ENCODE measurements around the gene SOX6.
"Not testable (repeated sequence)": the region's sequence is repeated elsewhere in the genome, so short reads cannot be mapped to it uniquely, and the experiment has no call there.

SOX6 gene

GRCh38 chr11:15930442-15931025 lies 425.8 kb downstream of the SOX6 start:
- in situ Hi-C loops (cut with HindIII; ENCODE audit: low pct_unique_long_range_greater_than_20kb, low sequenced_read_pairs) = no loop called here
- no peak for TF ChIP-seq JUND (IDR thresholded peaks at IDR 0.05; ENCODE audit: low read depth)

GRCh38 chr11:15929371-15929901 lies 426.9 kb downstream of the SOX6 start:
- no peak for TF ChIP-seq JUND (IDR thresholded peaks at IDR 0.05; ENCODE audit: low read depth)
- no peak for DNase-seq (ENCODE audit: low read depth in 1 of 2, low spot score in 1 of 2)
- in situ Hi-C loops (cut with HindIII; ENCODE audit: low pct_unique_long_range_greater_than_20kb, low sequenced_read_pairs) = no loop called here

More at GRCh38 chr11:15930442-15931025, 425.8 kb downstream of the SOX6 start:
- DNase-seq (ENCODE audit: low read depth in 1 of 2, low spot score in 1 of 2) = no peak

DNA sequence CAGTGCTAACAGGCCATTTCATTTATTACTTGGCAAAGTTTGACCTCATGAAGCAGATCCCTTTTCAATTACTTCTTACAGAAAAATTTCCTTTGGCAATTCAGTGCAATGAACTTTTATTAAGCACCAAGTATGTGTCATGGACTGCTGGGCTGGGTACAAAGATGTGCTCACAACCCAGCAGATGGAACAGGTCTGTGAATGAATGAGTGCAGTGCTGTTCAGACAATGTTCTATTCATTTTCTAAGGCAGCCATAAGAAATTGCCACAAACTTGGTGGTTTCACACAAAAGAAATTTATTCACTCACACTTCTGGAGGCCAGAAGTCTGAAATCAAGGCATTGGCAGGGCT lies 428.5 kb downstream of the SOX6 start:
- no peak for TF ChIP-seq JUND (IDR thresholded peaks at IDR 0.05; ENCODE audit: low read depth)
- DNase-seq (ENCODE audit: low read depth in 1 of 2, low spot score in 1 of 2) = no peak
- in situ Hi-C loops (cut with HindIII; ENCODE audit: low pct_unique_long_range_greater_than_20kb, low sequenced_read_pairs) = no loop called here

DNA sequence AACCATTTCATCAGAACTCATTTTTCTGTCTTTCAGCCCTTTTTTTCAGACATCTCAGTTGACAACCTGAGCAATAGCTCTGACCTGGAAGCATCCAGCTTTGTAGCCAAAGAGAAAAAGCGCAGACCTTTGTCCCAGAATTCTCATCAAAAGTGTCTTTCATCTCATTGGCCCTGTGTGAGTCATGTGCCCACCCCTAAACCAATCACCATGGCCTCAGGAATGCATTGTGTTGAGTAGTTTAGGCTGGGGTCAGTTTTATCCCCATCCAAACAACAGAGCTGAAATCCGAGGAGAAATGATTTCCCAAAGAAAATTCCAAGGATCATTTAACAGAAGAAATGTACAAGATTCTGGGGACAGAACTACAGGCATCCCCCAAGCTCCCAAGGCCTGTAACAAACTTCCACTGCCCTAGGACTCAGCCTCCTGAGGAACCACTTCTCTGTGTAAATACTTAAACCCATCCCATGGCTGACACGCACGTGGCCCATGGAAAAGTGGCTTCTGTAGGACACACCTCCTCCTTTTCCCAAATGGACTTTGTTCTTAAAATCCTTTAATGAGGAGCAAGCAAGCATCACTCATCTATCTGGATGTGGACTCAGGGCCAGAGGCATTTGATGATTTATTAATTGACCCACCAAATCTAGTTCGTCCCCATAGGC lies 429.0 kb downstream of the SOX6 start:
- no peak for DNase-seq (ENCODE audit: low read depth in 1 of 2, low spot score in 1 of 2)
- in situ Hi-C loops (cut with HindIII; ENCODE audit: low pct_unique_long_range_greater_than_20kb, low sequenced_read_pairs) = no loop called here
- TF ChIP-seq JUND (IDR thresholded peaks at IDR 0.05; ENCODE audit: low read depth) = no peak

- in situ Hi-C loops (cut with HindIII; ENCODE audit: low pct_unique_long_range_greater_than_20kb, low sequenced_read_pairs) = no loop called here
- DNase-seq (ENCODE audit: low read depth in 1 of 2, low spot score in 1 of 2) = no peak
- no peak for TF ChIP-seq JUND (IDR thresholded peaks at IDR 0.05; ENCODE audit: low read depth)
Measured at GRCh38 chr11:15926071-15926470, 430.3 kb downstream of the SOX6 start.

DNA sequence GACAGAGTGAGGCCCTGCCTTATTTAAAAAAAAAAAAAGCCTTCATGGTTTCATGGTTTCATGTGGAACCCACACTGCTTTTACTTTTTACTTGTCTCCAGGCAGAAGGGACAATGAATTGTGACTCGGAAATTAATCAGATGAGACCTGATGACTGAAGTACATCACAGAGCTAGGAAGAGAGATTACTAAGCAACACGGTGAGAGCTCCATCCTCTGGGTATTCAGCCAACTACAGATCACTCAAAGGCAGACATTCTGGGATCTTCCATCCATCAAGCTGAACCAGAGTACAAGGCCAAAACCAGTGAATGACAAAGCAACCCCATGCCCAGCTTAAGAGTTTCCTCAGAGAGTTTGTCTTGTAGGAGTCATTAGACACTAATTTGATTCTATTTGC lies 433.2 kb downstream of the SOX6 start:
- in situ Hi-C loops (cut with HindIII; ENCODE audit: low pct_unique_long_range_greater_than_20kb, low sequenced_read_pairs) = no loop called here
- DNase-seq (ENCODE audit: low read depth in 1 of 2, low spot score in 1 of 2) = peak in 1 of 2 experiments; percentile 18
- TF ChIP-seq JUND (IDR thresholded peaks at IDR 0.05; ENCODE audit: low read depth) = no peak

- in situ Hi-C loops (cut with HindIII; ENCODE audit: low pct_unique_long_range_greater_than_20kb, low sequenced_read_pairs); DNase-seq (ENCODE audit: low read depth in 1 of 2, low spot score in 1 of 2): not testable (repeated sequence)
Measured at GRCh38 chr11:15922745-15923144, 433.6 kb downstream of the SOX6 start.

- no peak for DNase-seq (ENCODE audit: low read depth in 1 of 2, low spot score in 1 of 2)
- no peak for TF ChIP-seq JUND (IDR thresholded peaks at IDR 0.05; ENCODE audit: low read depth)
- in situ Hi-C loops (cut with HindIII; ENCODE audit: low pct_unique_long_range_greater_than_20kb, low sequenced_read_pairs) = no loop called here
Measured at GRCh38 chr11:15920856-15921629, 435.3 kb downstream of the SOX6 start.

DNA sequence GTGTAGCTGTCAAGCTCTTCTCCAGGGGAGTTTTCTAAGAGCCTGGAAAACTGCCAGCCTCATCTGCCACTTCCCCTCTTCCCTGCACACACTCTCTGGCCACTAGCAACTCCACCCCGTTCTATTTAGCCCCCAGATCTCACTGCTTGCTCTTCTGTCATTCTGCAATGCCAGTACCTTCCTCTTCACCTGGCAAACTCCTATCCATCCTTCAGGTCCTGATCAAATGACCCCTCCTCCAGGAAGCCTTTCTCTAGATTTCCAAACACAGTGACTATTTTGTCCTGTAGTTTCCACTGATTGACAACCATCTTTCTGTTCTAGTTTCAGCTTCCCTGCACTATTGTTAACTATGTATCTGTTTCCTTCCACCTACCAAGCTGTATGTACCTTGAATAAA lies 437.7 kb downstream of the SOX6 start:
- no peak for DNase-seq (ENCODE audit: low read depth in 1 of 2, low spot score in 1 of 2)
- no peak for TF ChIP-seq JUND (IDR thresholded peaks at IDR 0.05; ENCODE audit: low read depth)
- in situ Hi-C loops (cut with HindIII; ENCODE audit: low pct_unique_long_range_greater_than_20kb, low sequenced_read_pairs) = no loop called here

DNA sequence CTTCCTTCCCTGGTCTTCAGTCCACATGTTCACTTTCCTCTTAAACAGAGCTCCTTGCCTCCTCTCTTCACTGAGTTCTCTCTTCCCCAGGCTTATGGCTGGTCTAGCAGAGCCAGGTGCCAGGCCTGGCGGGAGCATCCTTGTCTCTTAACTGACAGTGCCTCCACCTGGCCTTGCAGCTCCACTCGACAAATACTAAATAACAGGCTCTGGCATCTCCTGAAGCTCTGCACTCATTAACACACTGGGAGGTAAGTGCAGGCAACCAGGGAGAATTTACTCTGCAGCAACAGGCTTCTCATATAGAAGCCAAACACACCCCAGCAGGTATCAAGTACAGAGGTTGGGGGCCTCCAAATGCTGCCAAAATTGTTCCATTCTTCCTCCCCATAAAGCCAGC lies 438.1 kb downstream of the SOX6 start:
- no peak for TF ChIP-seq JUND (IDR thresholded peaks at IDR 0.05; ENCODE audit: low read depth)
- in situ Hi-C loops (cut with HindIII; ENCODE audit: low pct_unique_long_range_greater_than_20kb, low sequenced_read_pairs) = no loop called here
- no peak for DNase-seq (ENCODE audit: low read depth in 1 of 2, low spot score in 1 of 2)

Data from T47D (cell line).